K562 (cell line): Measurements from ENCODE around the gene OAT. TPM values are rescaled to one million over a fixed set of nuclear protein-coding genes. Genes with fewer than 3 reads are reported as not detected.

Source experiments
- ATAC-seq: fragments of 200-7000 bp; cut with Tn5 transposase; 3 replicates; pipeline ENCODE4 v1.9.1; 2020; ENCODE audit warnings: moderate library complexity
- BruUV-seq: library from RNA; stranded (reverse); fragments of 400-500 nt; replicated peaks from 2 replicates; lab custom pipeline; 2021; lab: Mats Ljungman, UMichigan
- CTCF ChIA-PET: fragments of 300-600 bp; formaldehyde crosslinking; extraction: SDS; loops from one replicate; lab custom pipeline; 2021; ENCODE audit warnings: low intra/inter-chr PET ratio; lab: Yijun Ruan, JAX
- POLR2A ChIA-PET: fragments of 300-600, 350-650 bp; sonication (Branson Sonifier 250); formaldehyde crosslinking; extraction: SDS; loops from one replicate; lab custom pipeline; 2021; ENCODE audit warnings: antibody characterized with exemption, inconsistent platforms; lab: Yijun Ruan, JAX
- DNase-seq, 4 experiments: peaks; one replicate each; pipeline versions ENCODE4 v3.0.0 to v3.0.0-alpha.2; 2011 to 2018; ENCODE audit warnings: low spot score in 3 of 4, mixed read lengths in 3 of 4; ENCODE audit errors: extremely low read depth in 1 of 4
- FAIRE-seq: peaks from 2 replicates; lab custom pipeline; 2011; peaks lifted over from hg19 to GRCh38; lab: Jason Lieb, UNC
- H2AFZ ChIP-seq: 2 replicates; pipeline ENCODE4 v1.6.0; 2011; ENCODE audit warnings: low read depth, low read length, control low read depth, inconsistent platforms
- H3K27ac ChIP-seq: fragments of 200-600 bp; 3 replicates; pipeline ENCODE4 v1.8.0; 2011; ENCODE audit warnings: low read depth, mild to moderate bottlenecking, control low read depth, inconsistent platforms, low read length, moderate library complexity, mixed read lengths; ENCODE audit errors: extremely low read depth
- H3K27me3 ChIP-seq, 2 experiments: fragments of 300-600 bp in 1 of 2; 2 replicates in 1 of 2; 3 replicates in 1 of 2; pipeline versions ENCODE4 v1.6.0 to v1.8.0; 2011; ENCODE audit warnings: inconsistent platforms in 2 of 2, low read length in 2 of 2, mild to moderate bottlenecking in 1 of 2, mixed read lengths in 1 of 2, moderate library complexity in 1 of 2; ENCODE audit not compliant: control insufficient read depth in 2 of 2, insufficient read depth in 2 of 2
- H3K36me3 ChIP-seq: fragments of 300-600 bp; 3 replicates; pipeline ENCODE4 v1.8.0; 2011; ENCODE audit warnings: mild to moderate bottlenecking, low read length, inconsistent platforms; ENCODE audit not compliant: control insufficient read depth, insufficient read depth
- H3K4me1 ChIP-seq, 2 experiments: fragments of 200-600 bp in 1 of 2; replicated peaks in 1 of 2; 2 replicates in 1 of 2; 3 replicates in 1 of 2; pipeline versions ENCODE4 v1.5.1 to v1.8.0; 2011; ENCODE audit warnings: inconsistent platforms in 2 of 2, low read length in 2 of 2, mild to moderate bottlenecking in 1 of 2, mixed read lengths in 1 of 2, moderate library complexity in 1 of 2; ENCODE audit not compliant: control insufficient read depth in 2 of 2, insufficient read depth in 2 of 2
- H3K4me2 ChIP-seq: 2 replicates; pipeline ENCODE4 v1.6.1; 2011; ENCODE audit warnings: low read length, control low read depth, inconsistent platforms, mixed read lengths; ENCODE audit not compliant: insufficient read depth
- H3K4me3 ChIP-seq: fragments of 200-600 bp; sonication (generic), shearing (Covaris generic); 2 replicates; pipeline ENCODE4 v1.5.1; 2016; ENCODE audit warnings: control low read depth, inconsistent platforms
- H3K79me2 ChIP-seq: fragments of 200-600 bp; 3 replicates; pipeline ENCODE4 v1.8.0; 2011; ENCODE audit warnings: low read length, inconsistent platforms; ENCODE audit not compliant: control insufficient read depth, insufficient read depth
- H3K9ac ChIP-seq, 2 experiments: 2 replicates each; pipeline versions ENCODE4 v1.6.0 to v1.6.1; 2011; ENCODE audit warnings: low read depth in 2 of 2, low read length in 2 of 2, control low read depth in 1 of 2, inconsistent platforms in 1 of 2, mild to moderate bottlenecking in 1 of 2, mixed read lengths in 1 of 2; ENCODE audit not compliant: insufficient read depth in 1 of 2
- H3K9me1 ChIP-seq: one replicate; pipeline ENCODE4 v1.6.0; 2011; ENCODE audit warnings: inconsistent platforms, mild to moderate bottlenecking, low read length, moderate library complexity; ENCODE audit not compliant: control insufficient read depth, insufficient read depth
- H3K9me3 ChIP-seq: replicated peaks from 2 replicates; pipeline ENCODE4 v1.5.1; 2011; ENCODE audit warnings: low read depth, low read length, inconsistent platforms; ENCODE audit not compliant: control insufficient read depth, insufficient read depth
- H4K20me1 ChIP-seq: replicated peaks from 2 replicates; pipeline ENCODE4 v1.6.1; 2011; ENCODE audit warnings: low read length, inconsistent platforms, mixed read lengths; ENCODE audit not compliant: control insufficient read depth, insufficient read depth
- ETS2 ChIP-seq: IDR thresholded peaks from 2 replicates; pipeline ENCODE4 v1.6.1; 2016; ENCODE audit warnings: borderline replicate concordance, missing genetic modification characterization, mild to moderate bottlenecking, moderate library complexity, missing compliant biosample characterization; ENCODE audit not compliant: poor library complexity, severe bottlenecking
- IRF9 ChIP-seq: fragments of 450-650 bp; IDR thresholded peaks from 2 replicates; pipeline ENCODE4 v1.6.1; 2016; ENCODE audit warnings: missing biosample characterization, missing genetic modification characterization
- LEF1 ChIP-seq: fragments of 450-650 bp; IDR thresholded peaks from 2 replicates; pipeline ENCODE4 v1.6.1; 2016; ENCODE audit warnings: mild to moderate bottlenecking
- RBM14 ChIP-seq: fragments of 200-400 bp; formaldehyde crosslinking; IDR thresholded peaks from 2 replicates; pipeline ENCODE4 v1.6.1; 2018; ENCODE audit warnings: low read depth, mild to moderate bottlenecking, low read length, moderate library complexity, borderline replicate concordance; ENCODE audit not compliant: insufficient read depth
- ZBTB2 ChIP-seq: fragments of 450-650 bp; IDR thresholded peaks from 2 replicates; pipeline ENCODE4 v1.6.1; 2016; ENCODE audit warnings: antibody characterized with exemption
- ZNF239 ChIP-seq: fragments of 250-450 bp; sonication (Bioruptor Pico); IDR thresholded peaks from 2 replicates; pipeline ENCODE4 v1.4.0; 2020; ENCODE audit warnings: mild to moderate bottlenecking
- ZNF24 ChIP-seq: fragments of 450-650 bp; IDR thresholded peaks from 2 replicates; pipeline ENCODE4 v1.6.1; 2016
- ZNF318 ChIP-seq, 2 experiments: fragments of 450-650 bp; IDR thresholded peaks; 2 replicates each; pipeline ENCODE4 v1.6.1; 2016; ENCODE audit warnings: mild to moderate bottlenecking in 2 of 2, borderline replicate concordance in 1 of 2, low read depth in 1 of 2, moderate library complexity in 1 of 2
- ZNF699 ChIP-seq: fragments of 250-450 bp; sonication (Bioruptor Pico); IDR thresholded peaks from 2 replicates; pipeline ENCODE4 v1.8.0; 2021; ENCODE audit warnings: mild to moderate bottlenecking, moderate library complexity; ENCODE audit not compliant: insufficient replicate concordance
- WGBS: fragments of 100-300 bp; shearing (Covaris generic); methylation state at CpG from one replicate; pipeline ENCODE4 v1.1.6; 2016; ENCODE audit warnings: low coverage, mixed read lengths; ENCODE audit not compliant: insufficient coverage; ENCODE audit errors: missing lambda C conversion rate; 5-methylcytosine and 5-hydroxymethylcytosine counted together
- in situ Hi-C: fragments of 300-500 bp; cut with MboI; formaldehyde crosslinking; loops from 4 replicates; pipeline ENCODE4 v1.15.0; 2018; ENCODE audit warnings: inconsistent platforms, mixed read lengths
- intact Hi-C: fragments of 100-400 bp; cut with micrococcal nuclease; formaldehyde crosslinking; loops from 2 replicates; pipeline ENCODE4 v1.14.2; 2022
- polyA plus RNA-seq, 8 experiments: library from polyadenylated mRNA; depleted of rRNA in 4 of 8; stranded (reverse) in 5 of 8; unstranded in 3 of 8; fragments of >200 nt; fragmentation: Nextera tagmentation in 2 of 8; fragmentation: Illumina TruSeq in 1 of 8; extraction: Ambion mirVana in 2 of 8; extraction: Trizol in 1 of 8; gene quantifications; 2 replicates each; pipeline versions ENCODE4 v1.2.1 to v1.2.3, GENCODE V29; 2011 to 2014; ENCODE audit warnings: inconsistent platforms in 1 of 8, missing spikeins in 1 of 8
- total RNA-seq, 7 experiments: library from RNA; depleted of rRNA in 6 of 7; stranded (reverse); fragments of >200 nt in 6 of 7; fragmentation: Illumina TruSeq in 2 of 7; extraction: Trizol in 2 of 7; gene quantifications; 2 replicates each; pipeline versions ENCODE4 v1.2.1 to v1.2.3, GENCODE V29; 2011 to 2021; ENCODE audit warnings: low replicate concordance in 1 of 7
- TF ChIP-seq, protein P1 (sequence below): fragments of 250-450 bp; sonication (Bioruptor Pico); IDR thresholded peaks from 2 replicates; pipeline ENCODE4 v1.5.0; 2021

Gene OAT
- total and polyA plus RNA-seq, 9 of the 15 experiments (the other 6 are each of a cell fraction or from before 2014, with no cell fraction given): 100 to 312 (median 163) TPM

- H3K4me3 ChIP-seq: no peak overlapping the region
- no peaks in the 10 kb centered on the region for H3K4me1 ChIP-seq
- no peaks in the 10 kb centered on the region for H3K9me3 ChIP-seq
- H3K27ac ChIP-seq: no peak overlapping the region
- 4% methylated on average over 4 of the region's 4 CpGs for WGBS
- ChIA-PET CTCF (no interaction called here), POLR2A (no interaction called here)
- no TSS peak for BruUV-seq
- FAIRE-seq: no peak
- no peaks in the 10 kb centered on the region for H3K79me2 ChIP-seq
- H4K20me1 ChIP-seq: no peaks in the 10 kb centered on the region; the same call in 1 of the 2 replicates
- no peaks in the 10 kb centered on the region for H3K36me3 ChIP-seq
- H3K4me2 ChIP-seq: no peak overlapping the region
- no peak overlapping the region for H3K9ac ChIP-seq
- intact Hi-C loops (no loop called here), in situ Hi-C loops (no loop called here)
- H2AFZ ChIP-seq: no peak overlapping the region
- no peaks in the 10 kb centered on the region for H3K9me1 ChIP-seq
- peaks cover 6 to 72% of the 10 kb centered on the region in 2 experiments; a peak in 4 of 5 replicates for H3K27me3 ChIP-seq
- no peak for ATAC-seq
- no peak for DNase-seq
- TF ChIP-seq LEF1 (no peak), IRF9 (tag) (no peak), ETS2 (tag) (no peak), ZNF24 (no peak), ZBTB2 (no peak), RBM14 (no peak), ZNF239 (no peak), ZNF318 (IDR thresholded peaks at IDR 0.05; ENCODE audit: borderline replicate concordance in 1 of 2, low read depth in 1 of 2) (no peak), ZNF699 (CRISPR knock-in tag) (no peak)
- TF ChIP-seq, protein P1, sequence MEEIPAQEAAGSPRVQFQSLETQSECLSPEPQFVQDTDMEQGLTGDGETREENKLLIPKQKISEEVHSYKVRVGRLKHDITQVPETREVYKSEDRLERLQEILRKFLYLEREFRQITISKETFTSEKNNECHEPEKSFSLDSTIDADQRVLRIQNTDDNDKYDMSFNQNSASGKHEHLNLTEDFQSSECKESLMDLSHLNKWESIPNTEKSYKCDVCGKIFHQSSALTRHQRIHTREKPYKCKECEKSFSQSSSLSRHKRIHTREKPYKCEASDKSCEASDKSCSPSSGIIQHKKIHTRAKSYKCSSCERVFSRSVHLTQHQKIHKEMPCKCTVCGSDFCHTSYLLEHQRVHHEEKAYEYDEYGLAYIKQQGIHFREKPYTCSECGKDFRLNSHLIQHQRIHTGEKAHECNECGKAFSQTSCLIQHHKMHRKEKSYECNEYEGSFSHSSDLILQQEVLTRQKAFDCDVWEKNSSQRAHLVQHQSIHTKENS (CRISPR knock-in tag): no peak
These were observed 49.7 kb downstream of the OAT start for GRCh38 chr10:124369066-124369465.
